NT2/D1 (cell line): ENCODE measurements around the gene PHACTR4.

Experiments
- YY1 ChIP-seq: IDR thresholded peaks from 2 replicates; pipeline ENCODE4 v1.6.1; 2011; ENCODE audit not compliant: insufficient read length, insufficient read depth
- ZNF274 ChIP-seq: IDR thresholded peaks from 2 replicates; pipeline ENCODE4 v1.6.1; 2011; ENCODE audit warnings: mild to moderate bottlenecking, low read depth, low read length

DNA sequence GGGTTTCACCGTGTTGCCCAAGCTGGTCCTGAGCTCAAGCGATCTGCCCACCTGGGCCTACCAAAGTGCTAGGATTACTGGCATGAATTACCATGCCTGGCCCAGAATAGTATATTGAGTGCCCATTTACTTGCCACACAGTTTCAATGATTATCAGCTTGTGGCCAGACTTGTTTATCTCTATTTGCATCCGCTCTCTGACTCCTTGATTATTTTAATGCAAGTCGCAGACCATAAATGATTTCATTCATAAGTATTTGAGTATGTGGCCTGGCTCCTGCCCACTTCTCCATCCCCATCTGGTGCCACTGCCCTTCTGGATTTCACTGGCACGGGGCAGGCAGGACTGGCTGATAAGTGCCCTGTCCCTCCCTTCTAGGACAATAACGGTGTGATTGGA is 165.1 kb downstream of the PHACTR4 start:
- TF ChIP-seq ZNF274 (no peak), YY1 (no peak)
